HFF-Myc (cell line): ENCODE data around the gene TPP2.

ENCODE experiments used
- DNase-seq: peaks from one replicate; pipeline ENCODE4 v3.0.0-alpha.2; 2011; ENCODE audit warnings: low read depth; ENCODE audit errors: extremely low read depth
- H3K4me3 ChIP-seq: replicated peaks from 2 replicates; pipeline ENCODE4 v1.5.1; 2011; ENCODE audit warnings: low read depth, mild to moderate bottlenecking, control low read depth, low read length
- CTCF ChIP-seq: IDR thresholded peaks from 2 replicates; pipeline ENCODE4 v1.5.1; 2012; ENCODE audit warnings: mild to moderate bottlenecking, low read depth, low read length, control low read depth; ENCODE audit errors: missing control alignments

The TPP2 gene

GRCh38 chr13:102708211-102708610 is 111.4 kb downstream of the TPP2 start:
- H3K4me3 ChIP-seq = no peak overlapping the region
- no peak for DNase-seq
- no peak for TF ChIP-seq CTCF

- DNase-seq = no peak
- H3K4me3 ChIP-seq = no peak overlapping the region
- TF ChIP-seq CTCF = no peak
These were observed 112.2 kb downstream of the TPP2 start for GRCh38 chr13:102708991-102709390.

- DNase-seq = no peak
- no peak overlapping the region for H3K4me3 ChIP-seq
- TF ChIP-seq CTCF = no peak
These were observed 112.8 kb downstream of the TPP2 start for GRCh38 chr13:102709536-102709935.

- DNase-seq = no peak
- H3K4me3 ChIP-seq = no peak overlapping the region
- TF ChIP-seq CTCF = no peak
These were observed 113.5 kb downstream of the TPP2 start for GRCh38 chr13:102710261-102710679.

- H3K4me3 ChIP-seq = no peak overlapping the region
- DNase-seq = no peak
- no peak for TF ChIP-seq CTCF
These were observed 118.7 kb downstream of the TPP2 start for GRCh38 chr13:102715447-102715846.

GRCh38 chr13:102718746-102719145 is 122.0 kb downstream of the TPP2 start:
- no peak for TF ChIP-seq CTCF
- no peak for DNase-seq
- H3K4me3 ChIP-seq = no peak overlapping the region

- no peak for TF ChIP-seq CTCF
- no peak overlapping the region for H3K4me3 ChIP-seq
- no peak for DNase-seq
These were observed 125.0 kb downstream of the TPP2 start for GRCh38 chr13:102721800-102722231.
